GM19452 (cell line): ENCODE results near the gene SLC25A21.
"Not testable (repeated sequence)": the region's sequence is repeated elsewhere in the genome, so short reads cannot be mapped to it uniquely, and the experiment has no call there.

Experiments
- ATAC-seq: cut with Tn5 transposase; IDR thresholded peaks from one replicate; pipeline ENCODE4 v1.9.1; 2021; ENCODE audit not compliant: unreplicated experiment

SLC25A21 gene

GRCh38 chr14:36844443-36845195 lies 327.8 kb downstream of the SLC25A21 start:
- no peak for ATAC-seq

GRCh38 chr14:36843410-36843809 lies 329.0 kb downstream of the SLC25A21 start:
- no peak for ATAC-seq

GRCh38 chr14:36835128-36835527 lies 337.3 kb downstream of the SLC25A21 start:
- no peak for ATAC-seq

- no peak for ATAC-seq
These were observed 338.1 kb downstream of the SLC25A21 start for GRCh38 chr14:36834293-36834692.

GRCh38 chr14:36829547-36829946 lies 342.9 kb downstream of the SLC25A21 start:
- ATAC-seq, result no peak

- no peak for ATAC-seq
These were observed 344.5 kb downstream of the SLC25A21 start for GRCh38 chr14:36827861-36828260.

GRCh38 chr14:36826614-36827013 lies 345.8 kb downstream of the SLC25A21 start:
- no peak for ATAC-seq

- ATAC-seq, result no peak
These were observed 347.6 kb downstream of the SLC25A21 start for GRCh38 chr14:36824854-36825253.

- no peak for ATAC-seq
These were observed 348.8 kb downstream of the SLC25A21 start for GRCh38 chr14:36823651-36824050.

GRCh38 chr14:36822685-36823084 lies 349.7 kb downstream of the SLC25A21 start:
- ATAC-seq, result no peak

GRCh38 chr14:36820901-36821300 lies 351.5 kb downstream of the SLC25A21 start:
- no peak for ATAC-seq

- ATAC-seq, result no peak
These were observed 352.2 kb downstream of the SLC25A21 start for GRCh38 chr14:36820111-36820709.

GRCh38 chr14:36818794-36819384 lies 353.5 kb downstream of the SLC25A21 start:
- ATAC-seq, result no peak

GRCh38 chr14:36818246-36818645 lies 354.2 kb downstream of the SLC25A21 start:
- ATAC-seq, result no peak

GRCh38 chr14:36817071-36817930 lies 355.1 kb downstream of the SLC25A21 start:
- no peak for ATAC-seq

GRCh38 chr14:36816481-36816880 lies 355.9 kb downstream of the SLC25A21 start:
- no peak for ATAC-seq

- not testable (repeated sequence) for ATAC-seq
These were observed 357.6 kb downstream of the SLC25A21 start for GRCh38 chr14:36814783-36815182.

GRCh38 chr14:36810209-36810608 lies 362.2 kb downstream of the SLC25A21 start:
- no peak for ATAC-seq

- ATAC-seq, result no peak
These were observed 364.7 kb downstream of the SLC25A21 start for GRCh38 chr14:36807727-36808126.

- no peak for ATAC-seq
These were observed 367.3 kb downstream of the SLC25A21 start for GRCh38 chr14:36805131-36805559.

GRCh38 chr14:36797634-36798033 lies 374.8 kb downstream of the SLC25A21 start:
- no peak for ATAC-seq
